Ovary (tissue), 3 donors: Measurements from ENCODE around the gene LPIN2.

Source experiments
- POLR2A ChIP-seq: fragments of 450-650 bp; IDR thresholded peaks from one replicate; pipeline ENCODE4 v1.6.1; 2017; ENCODE audit warnings: antibody characterized with exemption, mild to moderate bottlenecking, moderate library complexity
- TF ChIP-seq, protein P1 (sequence below), 3 donors: fragments of 450-650 bp in 2 of 3; fragments of 200-600 bp in 1 of 3; IDR thresholded peaks; one replicate each; pipeline versions ENCODE4 v1.5.1 to v1.8.0; 2016 to 2022; ENCODE audit warnings: antibody characterized with exemption in 3 of 3, mild to moderate bottlenecking in 1 of 3
- donor health status: DM: no; HTN: no; CAD: no.

DNA sequence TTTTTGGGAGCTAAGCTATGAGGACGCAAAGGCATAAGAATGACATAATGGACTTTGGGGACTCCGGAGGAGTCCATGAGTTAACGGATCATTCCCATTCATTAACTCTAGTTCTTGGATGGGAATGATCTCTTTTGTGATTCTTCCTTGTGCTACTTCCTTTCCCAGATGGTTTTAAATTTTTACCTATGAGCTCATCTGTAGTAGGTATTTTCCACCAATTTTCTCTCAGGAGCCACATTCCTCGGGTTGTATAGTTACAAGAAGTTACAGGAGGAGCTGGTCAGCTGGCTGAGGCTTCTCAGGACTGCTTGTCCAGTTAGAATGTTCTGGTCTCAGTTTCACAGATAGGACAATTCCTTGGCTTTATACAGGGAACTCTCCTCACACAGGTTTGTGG lies 42.9 kb upstream of the LPIN2 start:
- TF ChIP-seq, protein P1, sequence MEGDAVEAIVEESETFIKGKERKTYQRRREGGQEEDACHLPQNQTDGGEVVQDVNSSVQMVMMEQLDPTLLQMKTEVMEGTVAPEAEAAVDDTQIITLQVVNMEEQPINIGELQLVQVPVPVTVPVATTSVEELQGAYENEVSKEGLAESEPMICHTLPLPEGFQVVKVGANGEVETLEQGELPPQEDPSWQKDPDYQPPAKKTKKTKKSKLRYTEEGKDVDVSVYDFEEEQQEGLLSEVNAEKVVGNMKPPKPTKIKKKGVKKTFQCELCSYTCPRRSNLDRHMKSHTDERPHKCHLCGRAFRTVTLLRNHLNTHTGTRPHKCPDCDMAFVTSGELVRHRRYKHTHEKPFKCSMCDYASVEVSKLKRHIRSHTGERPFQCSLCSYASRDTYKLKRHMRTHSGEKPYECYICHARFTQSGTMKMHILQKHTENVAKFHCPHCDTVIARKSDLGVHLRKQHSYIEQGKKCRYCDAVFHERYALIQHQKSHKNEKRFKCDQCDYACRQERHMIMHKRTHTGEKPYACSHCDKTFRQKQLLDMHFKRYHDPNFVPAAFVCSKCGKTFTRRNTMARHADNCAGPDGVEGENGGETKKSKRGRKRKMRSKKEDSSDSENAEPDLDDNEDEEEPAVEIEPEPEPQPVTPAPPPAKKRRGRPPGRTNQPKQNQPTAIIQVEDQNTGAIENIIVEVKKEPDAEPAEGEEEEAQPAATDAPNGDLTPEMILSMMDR (IDR thresholded peaks at IDR 0.05) = no peak
- TF ChIP-seq POLR2A = no peak
